ENCODE results near the gene MRPL23.
A peak's percentile ranks its signal among the peaks of the same experiment; 100 is the strongest.
"Not testable (repeated sequence)": the region's sequence is repeated elsewhere in the genome, so short reads cannot be mapped to it uniquely, and the experiment has no call there.

The MRPL23 gene

DNA sequence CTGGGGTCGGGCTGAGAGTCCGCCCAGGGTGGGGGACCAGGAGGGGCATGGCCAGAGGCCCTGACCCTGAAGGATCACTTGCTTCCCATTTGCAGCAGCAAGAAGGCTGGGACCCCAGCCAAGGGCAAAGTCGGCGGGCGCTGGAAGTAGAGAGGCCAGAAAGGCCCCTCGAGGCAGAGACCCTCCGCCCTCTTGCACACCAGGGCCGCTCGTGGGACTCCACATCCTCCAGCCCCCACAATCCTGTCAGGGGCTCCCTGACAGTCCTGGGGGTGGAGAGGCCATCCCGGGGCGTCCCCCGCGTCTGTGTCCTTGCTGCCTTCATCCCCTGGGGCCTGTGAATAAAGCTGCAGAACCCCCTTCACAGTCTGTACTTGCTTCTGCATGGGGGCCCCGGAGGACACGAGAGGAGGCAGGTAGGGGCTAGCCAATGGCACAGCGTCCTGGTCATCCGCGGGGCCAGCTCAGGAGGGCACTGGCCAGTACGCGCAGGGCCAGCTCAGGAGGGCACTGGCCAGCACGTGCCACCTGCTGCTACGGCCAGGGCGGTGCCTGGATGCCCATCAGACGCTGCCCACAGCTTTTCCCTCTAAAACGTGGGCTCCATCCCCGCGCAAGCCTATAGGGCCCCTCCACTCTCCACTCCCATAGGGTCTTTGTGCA lies 8.7 kb upstream of the MRPL23 start:
- no peak for TF ChIP-seq CTCF (conservative IDR thresholded peaks at IDR 0.05; ENCODE audit: control insufficient read depth, insufficient read depth, low read depth, low read length)
- no peak overlapping the region for H3K4me3 ChIP-seq (ENCODE audit: control insufficient read depth, low read depth, low read length)
- DNase-seq (ENCODE audit: low read depth), result no peak

DNA sequence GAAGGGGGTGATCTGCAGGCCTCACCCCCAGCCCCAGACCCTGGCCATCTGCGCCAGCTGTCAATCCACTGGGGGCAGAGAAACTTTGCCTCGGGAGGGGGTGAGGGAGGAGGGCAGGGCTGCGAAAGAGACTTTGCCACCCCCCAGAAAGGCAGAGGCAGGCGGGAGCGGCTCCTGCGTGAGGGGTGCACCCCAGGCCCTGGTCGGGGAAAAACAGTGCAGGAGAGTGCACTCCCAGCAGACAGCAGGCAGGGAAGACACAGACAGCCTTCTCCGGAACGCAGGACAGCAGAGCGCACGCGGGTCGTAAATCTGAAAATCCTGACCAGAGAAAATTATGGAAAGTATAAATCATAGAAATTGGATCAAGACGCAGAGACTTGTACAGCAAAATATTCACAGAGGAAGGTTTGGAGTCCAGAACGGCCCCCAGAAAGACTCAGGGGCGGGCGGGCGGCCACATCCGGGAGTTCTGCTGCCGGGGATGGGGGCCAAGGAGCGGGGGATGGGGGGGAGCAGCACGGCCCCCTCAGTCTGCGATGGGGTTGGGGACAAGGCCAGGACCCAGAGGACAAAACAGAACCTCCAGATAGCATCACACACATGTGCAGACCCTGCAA lies 8.0 kb upstream of the MRPL23 start:
- no peak overlapping the region for H3K4me3 ChIP-seq (ENCODE audit: control insufficient read depth, low read depth, low read length)
- no peak for TF ChIP-seq CTCF (conservative IDR thresholded peaks at IDR 0.05; ENCODE audit: control insufficient read depth, insufficient read depth, low read depth, low read length)
- DNase-seq (ENCODE audit: low read depth), result no peak

DNA sequence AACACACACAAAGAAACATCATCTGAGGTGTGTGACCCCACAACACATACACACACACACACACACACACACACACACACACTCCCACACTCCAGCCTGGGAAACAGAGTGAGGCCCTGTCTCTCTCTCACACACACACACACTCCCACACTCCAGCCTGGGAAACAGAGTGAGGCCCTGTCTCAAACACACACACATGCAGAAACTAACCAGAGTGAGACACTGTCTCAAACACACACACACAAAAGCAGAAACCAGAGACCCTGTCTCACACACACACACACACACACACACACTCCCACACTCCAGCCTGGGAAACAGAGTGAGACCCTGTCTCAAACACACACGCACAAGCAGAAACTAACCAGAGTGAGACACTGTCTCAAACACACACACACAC lies 7.3 kb upstream of the MRPL23 start:
- not testable (repeated sequence) for H3K4me3 ChIP-seq (ENCODE audit: control insufficient read depth, low read depth, low read length); DNase-seq (ENCODE audit: low read depth)

DNA sequence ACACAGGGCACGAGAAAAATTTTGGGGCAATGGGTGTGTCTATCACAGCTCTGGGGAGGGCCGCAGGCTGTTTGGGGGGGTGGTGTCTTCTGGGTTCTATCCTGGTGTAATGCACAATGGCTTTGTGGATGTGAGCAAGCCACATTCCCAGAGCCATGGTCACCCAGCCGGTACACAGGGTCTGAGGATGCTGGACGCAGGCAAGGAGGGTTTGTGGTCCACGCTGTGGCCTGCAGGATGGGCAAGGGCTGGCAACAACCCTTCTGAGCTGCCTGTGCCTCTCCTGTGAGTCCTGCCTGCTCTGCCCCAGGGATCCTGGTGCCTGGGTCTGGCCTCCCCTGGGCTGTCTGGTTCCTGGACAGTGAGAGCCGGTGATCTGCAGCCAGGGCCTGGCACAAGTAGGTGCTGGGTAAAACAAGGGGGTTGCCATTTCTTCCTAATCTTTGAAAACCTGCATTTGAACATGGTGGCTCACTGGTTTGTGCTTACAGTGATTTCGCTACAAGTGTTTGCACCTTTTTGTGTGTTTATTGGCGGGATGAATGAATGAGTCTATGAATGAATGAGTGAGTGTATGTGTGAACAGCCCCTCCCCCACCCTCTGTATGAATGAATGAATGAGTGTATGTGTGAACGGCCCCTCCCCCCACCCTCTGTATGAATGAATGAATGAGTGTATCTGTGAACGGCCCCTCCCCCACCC lies 4.4 kb upstream of the MRPL23 start:
- no peak overlapping the region for H3K4me3 ChIP-seq (ENCODE audit: control insufficient read depth, low read depth, low read length)
- DNase-seq (ENCODE audit: low read depth), result no peak
- no peak for TF ChIP-seq CTCF (conservative IDR thresholded peaks at IDR 0.05; ENCODE audit: control insufficient read depth, insufficient read depth, low read depth, low read length)

- no peak overlapping the region for H3K4me3 ChIP-seq (ENCODE audit: control insufficient read depth, low read depth, low read length)
- no peak for DNase-seq (ENCODE audit: low read depth)
- TF ChIP-seq CTCF (conservative IDR thresholded peaks at IDR 0.05; ENCODE audit: control insufficient read depth, insufficient read depth, low read depth, low read length), result no peak
These were observed 3.6 kb upstream of the MRPL23 start for GRCh38 chr11:1943576-1943975.

- DNase-seq (ENCODE audit: low read depth), result peak; percentile 33
- no peak overlapping the region for H3K4me3 ChIP-seq (ENCODE audit: control insufficient read depth, low read depth, low read length)
- TF ChIP-seq CTCF (conservative IDR thresholded peaks at IDR 0.05; ENCODE audit: control insufficient read depth, insufficient read depth, low read depth, low read length), result no peak
These were observed 3.2 kb upstream of the MRPL23 start for GRCh38 chr11:1943977-1944376.

DNA sequence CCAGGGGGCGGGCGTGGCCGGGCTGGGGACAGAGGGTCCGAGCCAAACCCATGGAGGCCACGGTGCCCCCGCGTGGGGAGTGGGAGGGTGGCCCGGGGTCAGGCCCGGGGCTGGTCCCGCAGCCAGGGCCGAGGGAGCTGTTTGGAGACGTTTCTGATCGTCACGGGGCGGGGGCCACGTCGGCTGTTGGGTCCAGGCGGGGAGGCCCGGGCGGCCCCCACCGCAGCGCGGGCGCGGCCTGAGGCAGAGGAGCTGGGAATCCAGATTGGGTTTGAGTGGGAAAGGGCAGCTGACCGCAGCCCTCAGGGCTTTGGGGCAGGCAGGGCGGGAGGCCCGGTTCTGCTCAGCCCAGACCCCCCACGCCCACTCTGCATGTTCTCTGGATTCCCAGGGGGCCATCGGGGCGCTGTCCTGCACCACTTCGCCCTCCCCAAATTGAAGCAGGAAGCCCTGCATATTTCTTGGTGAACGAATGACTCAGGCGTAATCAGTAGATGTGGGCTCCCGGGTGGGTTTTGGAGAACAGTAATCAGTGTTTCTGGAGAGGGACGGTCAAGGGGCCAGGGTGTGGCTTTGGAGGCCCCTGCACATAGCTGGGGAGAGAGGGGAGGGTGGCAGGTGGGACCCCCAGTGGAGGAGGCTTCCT lies 583 bp downstream of the MRPL23 start:
- no peak for DNase-seq (ENCODE audit: low read depth)

More for the DNA sequence above, 583 bp downstream of the MRPL23 start:
- no peak overlapping the region for H3K4me3 ChIP-seq (ENCODE audit: control insufficient read depth, low read depth, low read length)
- no peak for TF ChIP-seq CTCF (conservative IDR thresholded peaks at IDR 0.05; ENCODE audit: control insufficient read depth, insufficient read depth, low read depth, low read length)

All from fibroblast of mammary gland (primary cell).